ENCODE results near the gene COG8.

COG8 gene

DNA sequence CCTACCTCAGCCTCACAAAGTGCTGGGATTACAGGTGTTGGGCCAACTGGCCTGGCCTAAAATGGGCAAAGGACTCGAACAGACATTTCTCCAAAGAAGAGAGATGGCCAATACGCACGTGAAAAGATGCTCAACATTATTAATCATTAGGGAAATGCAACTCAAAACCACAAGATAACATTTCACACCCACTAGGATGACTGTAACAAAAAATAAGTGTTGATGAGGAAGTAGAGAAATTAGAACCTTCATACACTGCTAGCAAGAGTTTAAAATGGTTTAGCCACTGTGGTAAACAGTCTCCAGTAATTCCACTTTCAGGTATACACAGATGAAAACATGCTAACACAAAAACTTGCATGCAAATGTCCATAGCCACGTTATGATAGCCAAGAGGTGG is 6.6 kb upstream of the COG8 start:
- FAIRE-seq, result no peak

- no peak for FAIRE-seq
Measured at GRCh38 chr16:69344171-69344570, 4.8 kb upstream of the COG8 start.

GRCh38 chr16:69340095-69340644 is 806 bp upstream of the COG8 start:
- no peak for FAIRE-seq

DNA sequence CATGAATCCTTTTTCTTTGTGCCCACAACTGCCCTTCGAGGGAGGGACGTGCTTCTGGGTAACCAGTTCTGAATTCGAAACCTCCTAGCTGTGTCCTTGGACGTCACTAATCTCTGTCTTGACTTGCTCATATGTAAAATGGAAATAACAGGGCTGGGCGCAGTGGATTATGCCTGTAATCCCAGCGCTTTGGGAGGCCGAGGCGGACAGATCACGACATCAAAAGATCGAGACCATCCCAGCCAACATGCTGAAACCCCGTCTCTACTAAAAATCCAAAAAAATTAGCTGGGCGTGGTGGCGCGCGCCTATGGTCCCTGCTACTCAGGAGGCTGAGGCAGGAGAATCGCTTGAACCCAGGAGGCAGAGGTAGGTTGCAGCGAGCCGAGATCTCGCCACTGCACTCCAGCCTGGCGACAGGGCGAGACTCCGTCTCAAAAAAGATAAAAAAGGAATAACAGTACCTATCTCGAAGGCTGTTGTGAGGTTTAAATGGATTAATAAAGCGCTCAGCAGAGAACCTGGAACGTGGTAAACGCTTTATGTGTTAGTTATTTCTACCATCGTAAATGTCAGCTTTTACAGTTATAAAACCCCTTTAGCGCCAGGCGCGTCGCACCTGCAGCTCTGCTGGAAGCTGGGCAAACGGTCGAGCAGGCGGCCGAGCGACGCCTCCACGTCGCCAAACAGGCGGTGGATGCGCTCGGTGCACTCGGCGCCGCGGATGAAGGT is 641 bp downstream of the COG8 start:
- no peak for FAIRE-seq

GRCh38 chr16:69334696-69335095 is 4.7 kb downstream of the COG8 start:
- no peak for FAIRE-seq

DNA sequence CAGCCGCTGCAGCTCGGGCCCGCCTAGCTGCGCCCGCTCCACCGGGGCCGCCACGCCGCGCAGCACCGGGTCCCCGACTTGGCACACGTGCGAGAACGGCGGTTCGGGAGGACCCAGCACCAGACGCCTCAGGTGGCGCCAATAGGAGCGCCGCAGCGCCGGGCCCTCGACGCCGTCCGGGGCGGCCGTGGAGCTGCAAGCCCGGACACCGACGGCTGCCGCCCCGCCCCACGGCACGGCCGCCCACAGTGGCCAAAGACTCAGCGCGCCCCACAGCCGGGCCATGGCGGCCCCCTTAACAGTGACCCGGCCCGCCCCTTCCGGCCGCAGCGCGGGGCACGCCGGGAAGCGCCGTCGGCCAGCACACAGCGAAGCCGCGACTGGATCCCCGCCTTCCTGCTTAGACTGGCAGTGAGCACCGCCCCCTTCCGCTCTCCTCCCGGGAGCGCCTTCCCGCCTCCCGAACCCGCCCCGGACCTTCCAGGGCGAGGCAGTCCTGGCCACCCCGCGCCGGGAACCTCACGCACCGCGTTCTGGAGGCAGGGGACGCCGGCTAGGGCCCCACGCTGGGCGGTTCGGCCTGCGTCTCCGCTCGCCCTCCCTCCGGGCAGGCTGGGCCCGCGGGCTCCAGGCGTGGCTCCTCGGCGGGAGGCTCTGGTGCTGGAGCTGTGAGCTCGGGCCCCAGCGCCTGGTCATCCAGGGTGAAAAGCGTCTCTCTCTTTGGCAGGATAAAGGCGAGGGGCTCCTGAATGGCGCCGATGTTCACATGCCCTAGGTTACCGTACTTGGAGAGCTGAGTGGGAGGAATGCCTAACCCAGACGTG is 8.9 kb downstream of the COG8 start, which contains the start of gene PDF:
Gene PDF (minus strand): TSS at position 303 of the 824 bp plus-strand sequence. CDS start 18 bp downstream, at position 285.
- no peak for FAIRE-seq

DNA sequence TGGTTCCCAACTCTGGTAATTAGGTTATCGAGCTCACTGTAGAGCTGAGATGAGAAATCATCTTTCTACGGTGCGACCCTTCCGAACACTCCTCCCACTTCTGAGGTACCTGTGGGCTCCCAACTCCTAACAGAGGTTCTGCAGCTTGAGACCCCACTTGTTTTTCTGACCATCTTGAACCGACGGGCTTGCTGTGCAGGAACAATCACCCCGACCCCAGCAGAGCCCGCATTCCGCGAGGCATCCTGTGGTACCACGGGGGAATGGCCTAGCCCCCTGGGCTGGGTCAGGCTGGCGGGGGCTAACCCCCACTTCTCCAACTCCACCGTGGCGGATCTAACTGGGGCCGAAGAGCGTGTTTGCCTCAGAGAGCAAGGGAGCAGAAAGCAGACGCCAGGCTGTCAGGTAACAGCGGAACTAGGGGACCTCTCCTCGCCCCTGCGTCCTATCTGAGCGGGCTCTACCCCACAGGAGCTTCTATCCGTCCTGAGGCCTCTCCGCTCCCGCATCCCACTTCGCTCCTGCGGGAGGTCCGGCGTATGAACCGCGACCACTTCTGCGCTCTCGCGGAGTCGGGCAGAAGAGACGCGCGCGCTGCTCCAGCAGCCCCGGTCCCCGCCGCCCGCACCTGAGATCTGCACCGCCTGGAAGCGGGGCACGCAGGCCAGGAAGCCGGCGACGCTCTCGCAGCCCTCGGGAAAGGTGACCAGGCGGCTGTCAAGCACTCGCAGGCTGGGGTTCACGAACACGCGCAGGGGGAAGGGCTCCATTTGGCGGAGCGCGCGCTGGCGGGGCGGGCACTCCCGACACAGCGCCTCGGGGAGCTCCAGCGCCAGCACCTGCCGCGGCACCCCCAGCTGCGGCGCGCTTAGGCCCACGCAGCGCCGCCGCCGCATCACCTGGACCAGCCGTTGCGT is 9.7 kb downstream of the COG8 start:
- FAIRE-seq, result no peak

DNA sequence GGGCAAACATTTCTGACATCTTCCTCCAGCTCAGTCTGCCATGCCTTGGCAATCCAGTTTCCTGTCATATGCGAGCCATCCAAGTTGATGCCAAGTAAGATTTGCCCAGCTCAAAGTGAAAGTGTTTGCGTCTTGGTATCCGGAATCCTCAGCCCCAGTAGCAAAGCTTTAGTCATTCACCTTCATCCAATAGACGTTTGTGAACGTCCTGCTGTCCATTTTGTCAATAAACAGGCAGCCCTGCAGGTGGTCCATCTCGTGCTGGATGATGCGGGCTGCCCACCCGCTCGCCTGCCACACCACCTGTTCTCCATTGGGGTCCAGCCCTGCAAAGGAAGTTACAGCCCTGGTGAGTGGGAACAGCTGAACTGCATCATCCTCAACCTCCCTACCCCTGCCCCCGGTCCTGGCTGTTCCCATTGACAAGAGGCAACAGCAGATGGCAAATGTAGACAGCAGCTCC is 10.5 kb downstream of the COG8 start:
- FAIRE-seq, result no peak

DNA sequence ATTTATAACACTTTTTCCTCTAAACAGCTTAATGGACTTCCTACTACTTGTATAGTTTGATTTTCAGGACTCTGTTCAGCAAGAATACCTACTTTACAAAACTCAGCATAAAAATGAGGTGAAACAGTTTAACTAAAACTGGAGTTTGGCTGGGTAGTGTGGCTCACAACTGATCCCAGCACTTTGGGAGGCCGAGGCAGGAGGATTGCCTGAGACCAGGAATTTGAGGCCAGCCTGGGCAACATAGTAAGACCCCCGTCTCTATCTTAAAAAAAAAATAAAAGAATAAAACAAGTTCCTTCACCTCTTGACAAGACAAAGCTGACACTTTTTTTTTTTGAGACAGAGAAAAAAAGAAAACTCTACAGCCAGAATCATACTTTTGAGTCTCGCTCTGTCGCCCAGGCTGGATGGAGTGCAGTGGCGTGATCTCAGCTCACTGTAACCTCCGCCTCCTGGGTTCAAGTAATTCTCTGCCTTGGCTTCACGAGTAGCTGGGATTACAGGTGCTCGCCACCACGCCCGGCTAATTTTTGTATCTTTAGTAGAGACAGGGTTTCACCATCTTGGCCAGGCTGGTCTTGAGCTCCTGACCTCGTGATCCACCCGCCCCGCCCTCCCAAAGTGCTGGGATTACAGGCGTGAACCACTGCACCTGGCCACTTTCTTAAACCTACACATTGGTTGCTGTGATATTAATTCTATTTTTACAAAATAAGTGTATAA is 11.6 kb downstream of the COG8 start:
- FAIRE-seq, result no peak

DNA sequence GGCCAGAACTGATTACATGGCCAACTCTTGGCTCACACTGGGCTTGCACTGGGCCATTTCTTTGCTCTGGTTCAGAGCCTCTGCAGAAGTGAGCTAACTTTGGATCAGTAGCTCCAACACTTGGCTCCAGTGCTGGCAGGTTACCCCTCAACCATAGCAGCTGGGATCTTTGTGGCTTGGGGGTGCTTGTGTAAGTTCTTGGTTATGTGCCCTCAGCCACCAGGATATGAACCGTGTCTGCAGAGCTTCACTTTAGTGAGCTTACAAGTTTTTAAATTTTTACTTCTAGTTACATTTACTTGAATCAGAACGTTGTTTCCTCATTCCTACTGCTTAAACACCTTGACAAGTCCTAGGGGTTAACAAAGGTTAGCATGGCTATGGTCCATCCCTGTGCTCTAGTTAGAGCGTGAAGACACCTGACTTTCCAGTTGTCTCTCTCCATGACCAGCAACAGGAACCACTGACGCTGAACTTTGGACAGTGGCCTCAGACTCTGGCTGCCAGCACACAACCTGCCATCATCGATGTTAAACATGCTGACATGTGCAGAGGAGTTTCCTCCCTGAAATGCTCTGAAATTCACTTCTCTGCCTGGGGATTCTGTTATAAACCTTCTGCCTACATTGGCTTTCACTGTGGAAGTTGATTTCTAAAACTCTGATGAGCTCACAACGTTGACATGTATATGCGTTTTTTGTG is 13.0 kb downstream of the COG8 start:
- FAIRE-seq, result no peak

DNA sequence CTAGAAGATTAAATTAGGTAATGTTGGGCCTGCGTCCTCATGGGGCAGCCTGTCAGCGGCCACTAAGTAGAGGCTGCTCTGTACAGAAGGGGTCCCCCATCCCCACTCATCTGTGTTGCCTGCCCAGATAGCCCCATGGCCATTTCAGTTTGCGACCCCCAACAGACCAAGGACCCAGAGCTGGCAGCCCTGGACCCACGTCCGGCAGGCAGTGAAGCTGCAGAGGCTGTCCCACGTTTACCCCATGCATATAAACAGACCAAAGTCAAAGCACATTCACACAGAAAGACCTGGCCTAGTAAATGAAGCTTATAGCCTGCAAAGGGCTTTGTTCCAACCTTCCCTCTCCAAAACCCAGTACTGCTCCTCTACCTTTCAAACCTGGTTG is 13.6 kb downstream of the COG8 start:
- no peak for FAIRE-seq

GRCh38 chr16:69324585-69325253 is 14.6 kb downstream of the COG8 start:
- no peak for FAIRE-seq

- FAIRE-seq, result no peak
Measured at GRCh38 chr16:69324013-69324531, 15.3 kb downstream of the COG8 start.

GRCh38 chr16:69323415-69323814 is 15.9 kb downstream of the COG8 start:
- FAIRE-seq, result no peak

GRCh38 chr16:69322343-69322742 is 17.0 kb downstream of the COG8 start:
- FAIRE-seq, result no peak

DNA sequence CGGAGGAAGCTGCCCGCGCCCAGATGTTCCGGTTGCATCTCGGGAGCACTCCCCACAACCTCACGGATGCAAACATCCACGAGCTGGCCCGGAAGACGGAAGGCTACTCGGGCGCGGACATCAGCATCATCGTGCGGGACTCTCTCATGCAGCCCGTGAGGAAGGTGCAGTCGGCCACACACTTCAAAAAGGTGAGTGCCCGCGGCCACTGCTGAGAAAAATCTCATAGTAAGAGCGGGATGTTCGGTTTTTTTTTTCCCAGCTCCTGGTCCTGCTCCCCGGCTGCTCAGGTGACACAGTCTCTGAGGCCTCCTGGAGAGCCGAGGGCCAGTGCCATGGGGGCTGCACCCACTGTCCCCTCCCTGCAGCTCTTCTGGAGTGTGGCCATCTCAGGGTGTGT is 18.3 kb downstream of the COG8 start:
- FAIRE-seq, result no peak

DNA sequence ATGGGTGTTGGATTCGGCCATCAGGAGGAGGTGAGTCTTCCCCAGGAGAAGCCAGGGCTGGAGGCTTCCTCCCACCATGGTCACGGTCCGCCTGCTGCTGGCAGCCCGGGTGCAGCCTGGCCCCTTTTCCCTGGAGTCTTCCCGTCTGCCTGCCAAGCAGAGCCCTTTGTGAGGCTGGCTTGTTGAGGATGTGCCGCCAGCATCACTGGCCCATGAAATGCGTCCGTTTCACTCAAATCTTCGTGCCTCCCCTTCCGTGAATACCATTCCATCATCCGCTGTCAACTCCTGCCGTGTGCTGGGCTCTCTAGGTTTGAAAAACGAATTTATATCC is 18.7 kb downstream of the COG8 start:
- FAIRE-seq, result no peak

DNA sequence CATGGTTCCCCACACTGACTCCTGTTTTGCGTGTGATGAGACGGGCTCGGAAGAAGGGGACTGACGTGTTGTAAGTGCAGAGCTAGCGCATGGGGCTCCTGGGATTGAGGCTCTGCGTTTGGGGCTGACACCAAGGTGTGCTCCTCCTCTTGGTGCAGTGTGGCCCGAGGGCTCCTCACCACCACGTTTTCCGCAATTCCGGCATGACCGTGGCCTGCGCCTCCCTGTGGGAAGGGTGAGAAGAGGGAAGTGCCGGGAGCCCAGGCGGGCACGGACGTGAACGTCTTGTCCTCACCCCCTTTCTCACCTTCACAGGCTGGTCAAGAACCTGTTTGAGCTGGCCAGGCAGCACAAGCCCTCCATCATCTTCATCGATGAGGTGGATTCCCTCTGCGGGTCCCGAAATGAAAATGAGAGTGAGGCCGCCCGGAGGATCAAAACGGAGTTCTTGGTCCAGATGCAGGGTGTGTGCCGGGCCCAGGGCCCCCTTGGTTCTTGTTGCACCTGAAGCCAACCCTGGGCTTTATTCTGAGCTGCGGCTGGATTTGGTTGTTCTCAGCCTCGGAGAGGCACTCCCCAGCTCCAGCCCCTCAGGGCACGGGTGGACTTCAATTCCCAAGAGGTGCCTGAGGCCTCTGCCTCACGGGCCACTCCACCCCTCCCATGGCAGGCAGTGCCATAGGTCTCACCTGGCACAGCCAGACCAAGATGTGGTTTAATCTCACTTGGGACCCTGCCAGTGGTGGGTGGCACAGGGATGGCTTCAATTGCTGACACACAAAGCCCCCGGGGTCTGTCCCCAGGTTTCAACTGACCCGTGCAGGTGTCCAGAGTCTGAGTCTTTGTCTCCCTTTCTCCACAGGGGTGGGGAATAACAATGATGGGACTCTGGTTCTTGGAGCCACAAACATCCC is 19.3 kb downstream of the COG8 start:
- FAIRE-seq, result no peak

DNA sequence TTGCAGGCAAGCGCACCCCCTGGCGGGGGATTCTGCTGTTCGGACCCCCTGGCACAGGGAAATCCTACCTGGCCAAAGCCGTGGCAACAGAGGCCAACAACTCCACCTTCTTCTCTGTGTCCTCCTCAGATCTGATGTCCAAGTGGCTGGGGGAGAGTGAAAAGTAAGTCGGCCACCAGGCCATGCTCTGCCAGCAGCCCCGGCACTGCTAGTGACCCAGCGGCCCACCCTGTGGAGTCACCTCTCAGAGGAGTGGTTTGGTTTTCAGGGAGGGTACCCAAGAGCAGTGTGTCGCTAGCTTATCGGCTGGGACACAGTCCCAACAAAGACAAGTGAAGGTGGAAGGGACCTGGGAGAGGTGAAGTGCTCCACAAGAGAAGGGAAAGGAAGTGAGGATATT is 20.0 kb downstream of the COG8 start:
- FAIRE-seq, result no peak

GRCh38 chr16:69318911-69319289 is 20.5 kb downstream of the COG8 start:
- FAIRE-seq, result no peak

Data from TTC549 (cell line).